Thyroid gland (tissue), 4 donors: ENCODE data around the gene ACSL3.

ENCODE experiments used
- POLR2A ChIP-seq, 2 donors: fragments of 450-650 bp; IDR thresholded peaks; one replicate each; pipeline ENCODE4 v1.6.1; 2017; ENCODE audit warnings: antibody characterized with exemption in 2 of 2, mild to moderate bottlenecking in 2 of 2, moderate library complexity in 1 of 2
- TF ChIP-seq, protein P1 (sequence below), 6 experiments: fragments of 200-600 bp in 3 of 6; fragments of 450-650 bp in 3 of 6; sonication (generic) in 3 of 6; IDR thresholded peaks; one replicate each; pipeline ENCODE4 v1.5.1; 2016 to 2019; ENCODE audit warnings: antibody characterized with exemption in 6 of 6, mild to moderate bottlenecking in 2 of 6, inconsistent platforms in 1 of 6, moderate library complexity in 1 of 6

DNA sequence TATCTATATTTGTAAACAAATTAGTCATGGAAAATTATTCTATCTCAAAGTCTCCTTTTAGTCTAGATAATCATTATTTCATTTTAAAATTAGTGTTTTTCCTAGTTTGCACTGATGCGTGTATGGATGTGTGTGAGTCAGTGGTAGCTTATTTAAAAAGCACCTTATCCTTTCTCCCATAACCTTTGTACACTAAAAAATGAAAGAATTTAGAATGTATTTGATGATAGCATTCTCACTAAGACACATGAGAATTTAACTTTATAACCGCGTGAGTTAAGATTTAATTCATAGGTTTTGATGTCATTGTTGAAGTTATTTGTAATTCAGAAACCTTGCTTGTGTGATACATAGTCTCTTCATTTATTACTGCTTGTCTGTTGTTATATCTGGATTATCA, 81.7 kb downstream of the ACSL3 start:
- no peak for TF ChIP-seq POLR2A (IDR thresholded peaks at IDR 0.05)
- TF ChIP-seq, protein P1, sequence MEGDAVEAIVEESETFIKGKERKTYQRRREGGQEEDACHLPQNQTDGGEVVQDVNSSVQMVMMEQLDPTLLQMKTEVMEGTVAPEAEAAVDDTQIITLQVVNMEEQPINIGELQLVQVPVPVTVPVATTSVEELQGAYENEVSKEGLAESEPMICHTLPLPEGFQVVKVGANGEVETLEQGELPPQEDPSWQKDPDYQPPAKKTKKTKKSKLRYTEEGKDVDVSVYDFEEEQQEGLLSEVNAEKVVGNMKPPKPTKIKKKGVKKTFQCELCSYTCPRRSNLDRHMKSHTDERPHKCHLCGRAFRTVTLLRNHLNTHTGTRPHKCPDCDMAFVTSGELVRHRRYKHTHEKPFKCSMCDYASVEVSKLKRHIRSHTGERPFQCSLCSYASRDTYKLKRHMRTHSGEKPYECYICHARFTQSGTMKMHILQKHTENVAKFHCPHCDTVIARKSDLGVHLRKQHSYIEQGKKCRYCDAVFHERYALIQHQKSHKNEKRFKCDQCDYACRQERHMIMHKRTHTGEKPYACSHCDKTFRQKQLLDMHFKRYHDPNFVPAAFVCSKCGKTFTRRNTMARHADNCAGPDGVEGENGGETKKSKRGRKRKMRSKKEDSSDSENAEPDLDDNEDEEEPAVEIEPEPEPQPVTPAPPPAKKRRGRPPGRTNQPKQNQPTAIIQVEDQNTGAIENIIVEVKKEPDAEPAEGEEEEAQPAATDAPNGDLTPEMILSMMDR (IDR thresholded peaks at IDR 0.05): no peak
